GM23248 (cell line): Measurements from ENCODE around the gene TBCCD1.

Source experiments
- EZH2 ChIP-seq: fragments of 200-600 bp; sonication (generic); IDR thresholded peaks from 2 replicates; pipeline ENCODE4 v1.6.1; 2018; ENCODE audit warnings: antibody characterized with exemption, mild to moderate bottlenecking; ENCODE audit not compliant: insufficient read depth, poor library complexity, severe bottlenecking
- EZH2phosphoT487 ChIP-seq: fragments of 200-600 bp; sonication (generic); IDR thresholded peaks from 2 replicates; pipeline ENCODE4 v1.6.1; 2018; ENCODE audit warnings: antibody characterized with exemption, moderate library complexity, mild to moderate bottlenecking, low read depth; ENCODE audit not compliant: insufficient read depth

GRCh38 chr3:186512570-186513302 lies 54.4 kb downstream of the TBCCD1 start:
- TF ChIP-seq EZH2 = no peak
- no peak for TF ChIP-seq EZH2phosphoT487
